HCT116 (cell line): ENCODE measurements around the gene SEC16A. TPM values are rescaled to one million over a fixed set of nuclear protein-coding genes. Genes with fewer than 3 reads are reported as not detected.

ENCODE experiments used
- ATAC-seq: fragments of 200-7000 bp; cut with Tn5 transposase; 2 replicates; pipeline ENCODE4 v1.9.1; 2020; ENCODE audit warnings: mild to moderate bottlenecking, moderate library complexity
- BruUV-seq: library from RNA; stranded (reverse); fragments of 400-500 nt; replicated peaks from 2 replicates; lab custom pipeline; 2021; lab: Mats Ljungman, UMichigan
- CTCF ChIA-PET: fragments of 300-600 bp; sonication (Branson Sonifier 250); formaldehyde crosslinking; loops from one replicate; lab custom pipeline; 2021; ENCODE audit warnings: antibody characterized with exemption; lab: Charles Lee
- POLR2A ChIA-PET: fragments of 300-600, 350-600 bp; sonication (Branson Sonifier 250); formaldehyde crosslinking; loops from one replicate; lab custom pipeline; 2021; ENCODE audit warnings: antibody characterized with exemption; lab: Charles Lee
- RAD21 ChIA-PET, 2 experiments: fragments of 300-600 bp; sonication (Branson Sonifier 250); formaldehyde crosslinking; loops; one replicate each; lab custom pipeline; 2023; ENCODE audit warnings: low total read pairs in 2 of 2; ENCODE audit not compliant: uncharacterized antibody in 2 of 2, unreplicated experiment in 2 of 2, low non-redundant PET in 1 of 2; lab: Charles Lee
- DNase-seq: peaks from one replicate; pipeline ENCODE4 v3.0.0-alpha.2; 2010; ENCODE audit warnings: low read depth, low spot score
- H2AFZ ChIP-seq: fragments of 200-600 bp; shearing (Covaris generic), sonication (generic); 2 replicates; pipeline ENCODE4 v1.6.1; 2017; ENCODE audit warnings: low read depth, mixed run types, mixed read lengths, antibody characterized with exemption, low read length; ENCODE audit not compliant: poor library complexity, severe bottlenecking
- H3K27ac ChIP-seq: 2 replicates; pipeline ENCODE4 v1.5.1; 2012; ENCODE audit warnings: low read depth, low read length
- H3K27me3 ChIP-seq: fragments of 200-600 bp; sonication (generic); 2 replicates; pipeline ENCODE4 v1.6.1; 2016; ENCODE audit warnings: mixed run types, low read length, mixed read lengths; ENCODE audit not compliant: insufficient read depth
- H3K36me3 ChIP-seq, 2 experiments: fragments of 200-500 bp in 1 of 2; fragments of 200-600 bp in 1 of 2; sonication (Bioruptor generic) in 1 of 2; sonication (generic) in 1 of 2; 2 replicates each; pipeline versions ENCODE4 v1.5.1 to v1.6.1; 2014 to 2016; ENCODE audit warnings: low read length in 2 of 2, inconsistent platforms in 1 of 2, mixed read lengths in 1 of 2, mixed run types in 1 of 2; ENCODE audit not compliant: insufficient read depth in 2 of 2, control insufficient read depth in 1 of 2
- H3K4me1 ChIP-seq, 2 experiments: fragments of 200-600 bp in 1 of 2; sonication (generic) in 1 of 2; 2 replicates each; pipeline versions ENCODE4 v1.5.1 to v1.6.1; 2012 to 2017; ENCODE audit warnings: low read length in 2 of 2, inconsistent platforms in 1 of 2, mild to moderate bottlenecking in 1 of 2, mixed read lengths in 1 of 2, mixed run types in 1 of 2, moderate library complexity in 1 of 2; ENCODE audit not compliant: insufficient read depth in 2 of 2, control insufficient read depth in 1 of 2
- H3K4me2 ChIP-seq: fragments of 200-600 bp; sonication (generic); 2 replicates; pipeline ENCODE4 v1.6.1; 2017; ENCODE audit warnings: mixed run types, low read length, mixed read lengths
- H3K4me3 ChIP-seq, 2 experiments: fragments of 200-600 bp in 1 of 2; sonication (generic) in 1 of 2; replicated peaks in 1 of 2; 2 replicates each; pipeline ENCODE4 v1.5.1; 2011 to 2016; ENCODE audit warnings: low read length in 2 of 2, control low read depth in 1 of 2, low read depth in 1 of 2, mild to moderate bottlenecking in 1 of 2, mixed read lengths in 1 of 2, mixed run types in 1 of 2
- H3K79me2 ChIP-seq: fragments of 200-600 bp; sonication (generic); 2 replicates; pipeline ENCODE4 v1.6.1; 2017; ENCODE audit warnings: mild to moderate bottlenecking, mixed run types, low read length, moderate library complexity, mixed read lengths; ENCODE audit not compliant: insufficient read depth
- H3K9ac ChIP-seq: fragments of 200-600 bp; sonication (generic); 2 replicates; pipeline ENCODE4 v1.6.1; 2016; ENCODE audit warnings: low read length, mixed read lengths
- H3K9me2 ChIP-seq: fragments of 200-600 bp; sonication (generic), shearing (Covaris generic); 2 replicates; pipeline ENCODE4 v1.6.1; 2017; ENCODE audit warnings: mixed run types, mild to moderate bottlenecking, moderate library complexity; ENCODE audit not compliant: insufficient read depth
- H3K9me3 ChIP-seq, 2 experiments: fragments of 200-500 bp in 1 of 2; fragments of 200-600 bp in 1 of 2; sonication (Bioruptor generic) in 1 of 2; sonication (generic) in 1 of 2; 2 replicates each; pipeline ENCODE4 v1.6.1; 2014 to 2017; ENCODE audit warnings: low read length in 2 of 2, mixed read lengths in 2 of 2, inconsistent platforms in 1 of 2, low read depth in 1 of 2, mild to moderate bottlenecking in 1 of 2, mixed run types in 1 of 2, moderate library complexity in 1 of 2; ENCODE audit not compliant: control insufficient read depth in 1 of 2, insufficient read depth in 1 of 2
- H4K20me1 ChIP-seq: fragments of 200-600 bp; sonication (generic), shearing (Covaris generic); 2 replicates; pipeline ENCODE4 v1.6.1; 2017; ENCODE audit warnings: mixed run types, mild to moderate bottlenecking, moderate library complexity; ENCODE audit not compliant: insufficient read depth
- CBX3 ChIP-seq: IDR thresholded peaks from 2 replicates; pipeline ENCODE4 v1.6.1; 2012; ENCODE audit warnings: low read depth
- CEBPB ChIP-seq: IDR thresholded peaks from 2 replicates; pipeline ENCODE4 v1.6.1; 2012; ENCODE audit warnings: low read depth
- CTCF ChIP-seq, 3 experiments: fragments of 200-600 bp in 1 of 3; sonication (generic) in 1 of 3; IDR thresholded peaks in 2 of 3; conservative IDR thresholded peaks in 1 of 3; 2 replicates each; pipeline ENCODE4 v1.5.1; 2012 to 2017; ENCODE audit warnings: low read depth in 2 of 3, low read length in 2 of 3, antibody characterized with exemption in 1 of 3, borderline replicate concordance in 1 of 3, control low read depth in 1 of 3, mild to moderate bottlenecking in 1 of 3, mixed read lengths in 1 of 3, mixed run types in 1 of 3, moderate library complexity in 1 of 3; ENCODE audit not compliant: insufficient read depth in 1 of 3
- EGR1 ChIP-seq: IDR thresholded peaks from 2 replicates; pipeline ENCODE4 v1.6.1; 2012; ENCODE audit warnings: low read depth
- ELF1 ChIP-seq: IDR thresholded peaks from 2 replicates; pipeline ENCODE4 v1.6.1; 2012; ENCODE audit warnings: low read depth, borderline replicate concordance
- MAX ChIP-seq: IDR thresholded peaks from 2 replicates; pipeline ENCODE4 v1.6.1; 2012
- RAD21 ChIP-seq: IDR thresholded peaks from 2 replicates; pipeline ENCODE4 v1.6.1; 2012; ENCODE audit warnings: low read depth, mild to moderate bottlenecking
- REST ChIP-seq: IDR thresholded peaks from 2 replicates; pipeline ENCODE4 v1.6.1; 2012; ENCODE audit warnings: low read depth
- SIN3A ChIP-seq: IDR thresholded peaks from 2 replicates; pipeline ENCODE4 v1.6.1; 2012; ENCODE audit warnings: low read depth
- SP1 ChIP-seq: IDR thresholded peaks from 2 replicates; pipeline ENCODE4 v1.6.1; 2012; ENCODE audit warnings: low read depth
- TCF7L2 ChIP-seq: IDR thresholded peaks from 2 replicates; pipeline ENCODE4 v1.7.0; 2011; ENCODE audit warnings: borderline replicate concordance, inconsistent platforms; ENCODE audit not compliant: insufficient read depth, insufficient read length; ENCODE audit errors: extremely low read depth
- YY1 ChIP-seq: IDR thresholded peaks from 2 replicates; pipeline ENCODE4 v1.6.1; 2011; ENCODE audit warnings: low read length, low read depth, moderate library complexity, mild to moderate bottlenecking; ENCODE audit not compliant: insufficient replicate concordance; ENCODE audit errors: extremely low read depth
- ZBTB33 ChIP-seq: IDR thresholded peaks from 2 replicates; pipeline ENCODE4 v1.6.1; 2011; ENCODE audit warnings: mild to moderate bottlenecking, low read length, moderate library complexity; ENCODE audit not compliant: insufficient replicate concordance; ENCODE audit errors: extremely low read depth
- ZNF274 ChIP-seq: fragments of 200-500 bp; sonication (Bioruptor generic); IDR thresholded peaks from 2 replicates; pipeline ENCODE4 v1.6.1; 2014; ENCODE audit warnings: mild to moderate bottlenecking, low read depth, low read length, inconsistent platforms
- intact Hi-C: fragments of 100-400 bp; cut with micrococcal nuclease; formaldehyde crosslinking; loops from 2 replicates; pipeline ENCODE4 v1.10.0; 2022
- total RNA-seq: library from RNA; stranded (reverse); gene quantifications from one replicate; pipeline ENCODE4 v1.2.1, GENCODE V29; 2021; ENCODE audit not compliant: unreplicated experiment

Gene SEC16A
- total RNA-seq, 1 experiment from 2014 or later = 49.8 TPM

GRCh38 chr9:136438548-136439480, 44.0 kb downstream of the SEC16A start (continued):
- TF ChIP-seq ELF1 = no peak
- no peak for TF ChIP-seq EGR1
- no peak for TF ChIP-seq MAX
- TF ChIP-seq REST = no peak
- no peak for TF ChIP-seq ZNF274
- no peak for TF ChIP-seq SIN3A

GRCh38 chr9:136437839-136438547, 44.8 kb downstream of the SEC16A start:
- no TSS peak for BruUV-seq
- no peaks in the 10 kb centered on the region for H4K20me1 ChIP-seq
- ChIA-PET RAD21 (no interaction called here), CTCF (no interaction called here), POLR2A (no interaction called here)
- no peak overlapping the region for H2AFZ ChIP-seq
- H3K36me3 ChIP-seq = peaks cover under 1 to 18% of the 10 kb centered on the region in 2 experiments; a peak in 3 of 4 replicates
- peaks cover 8 to 22% of the 10 kb centered on the region in 2 experiments for H3K4me1 ChIP-seq
- peaks cover 59% of the 10 kb centered on the region for H3K79me2 ChIP-seq
- no peaks in the 10 kb centered on the region for H3K9me2 ChIP-seq
- intact Hi-C loops = no loop called here
- H3K9me3 ChIP-seq = no peaks in the 10 kb centered on the region
- peak overlapping the region; percentile 91 for H3K4me2 ChIP-seq
- peak overlapping the region; percentile 88; the same call in 1 of the 2 replicates for H3K27ac ChIP-seq
- ATAC-seq = no peak
- peak overlapping the region; percentile 87 for H3K9ac ChIP-seq
- DNase-seq = no peak
- no peaks in the 10 kb centered on the region for H3K27me3 ChIP-seq
- H3K4me3 ChIP-seq = peak overlapping the region; percentile 63 to 81
- TF ChIP-seq SP1 (no peak), ZBTB33 (no peak), CBX3 (no peak), RAD21 (no peak), CEBPB (no peak), CTCF (IDR thresholded peaks at IDR 0.05 in 2 of 3, conservative IDR thresholded peaks at IDR 0.05 in 1 of 3; ENCODE audit: borderline replicate concordance in 1 of 3, insufficient read depth in 1 of 3, low read depth in 2 of 3, low read length in 2 of 3) (no peak), ELF1 (no peak), YY1 (no peak), ZNF274 (no peak), TCF7L2 (no peak)
